GM12872 (cell line): Measurements from ENCODE around the gene NBEA.

ENCODE experiments used
- TF ChIP-seq, protein P1 (sequence below): IDR thresholded peaks from 3 replicates; pipeline ENCODE4 v1.5.1; 2011; ENCODE audit warnings: low read depth, mild to moderate bottlenecking, low read length, moderate library complexity; ENCODE audit not compliant: insufficient read depth

Gene NBEA

DNA sequence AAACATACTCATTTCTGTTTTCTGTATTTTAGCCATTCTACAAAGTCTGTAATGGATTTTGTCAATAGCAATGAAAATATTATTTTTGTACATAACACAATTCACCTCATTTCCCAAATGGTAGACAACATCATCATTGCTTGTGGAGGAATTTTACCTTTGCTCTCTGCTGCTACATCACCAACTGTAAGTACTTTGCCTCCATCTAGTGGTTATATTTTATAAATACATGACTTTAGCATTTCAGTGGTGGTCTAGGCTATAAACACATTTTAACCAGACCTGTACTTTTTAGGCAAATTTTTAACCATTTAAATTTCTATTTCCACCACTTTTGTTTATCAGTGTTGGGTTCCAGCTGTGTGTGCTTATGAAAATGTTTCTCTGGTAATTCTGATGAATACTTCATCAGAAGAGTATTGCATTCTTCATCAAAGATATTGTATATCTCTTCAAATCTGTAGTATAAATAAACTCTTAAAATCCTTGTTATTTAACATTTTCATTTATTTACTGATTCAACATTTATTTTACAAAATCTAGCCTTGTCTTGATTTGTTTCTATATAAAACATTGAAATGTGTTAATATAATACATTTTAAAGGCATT lies 222.4 kb downstream of the NBEA start:
- TF ChIP-seq, protein P1, sequence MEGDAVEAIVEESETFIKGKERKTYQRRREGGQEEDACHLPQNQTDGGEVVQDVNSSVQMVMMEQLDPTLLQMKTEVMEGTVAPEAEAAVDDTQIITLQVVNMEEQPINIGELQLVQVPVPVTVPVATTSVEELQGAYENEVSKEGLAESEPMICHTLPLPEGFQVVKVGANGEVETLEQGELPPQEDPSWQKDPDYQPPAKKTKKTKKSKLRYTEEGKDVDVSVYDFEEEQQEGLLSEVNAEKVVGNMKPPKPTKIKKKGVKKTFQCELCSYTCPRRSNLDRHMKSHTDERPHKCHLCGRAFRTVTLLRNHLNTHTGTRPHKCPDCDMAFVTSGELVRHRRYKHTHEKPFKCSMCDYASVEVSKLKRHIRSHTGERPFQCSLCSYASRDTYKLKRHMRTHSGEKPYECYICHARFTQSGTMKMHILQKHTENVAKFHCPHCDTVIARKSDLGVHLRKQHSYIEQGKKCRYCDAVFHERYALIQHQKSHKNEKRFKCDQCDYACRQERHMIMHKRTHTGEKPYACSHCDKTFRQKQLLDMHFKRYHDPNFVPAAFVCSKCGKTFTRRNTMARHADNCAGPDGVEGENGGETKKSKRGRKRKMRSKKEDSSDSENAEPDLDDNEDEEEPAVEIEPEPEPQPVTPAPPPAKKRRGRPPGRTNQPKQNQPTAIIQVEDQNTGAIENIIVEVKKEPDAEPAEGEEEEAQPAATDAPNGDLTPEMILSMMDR: peak; percentile 49; the same call in 2 of the 3 replicates

DNA sequence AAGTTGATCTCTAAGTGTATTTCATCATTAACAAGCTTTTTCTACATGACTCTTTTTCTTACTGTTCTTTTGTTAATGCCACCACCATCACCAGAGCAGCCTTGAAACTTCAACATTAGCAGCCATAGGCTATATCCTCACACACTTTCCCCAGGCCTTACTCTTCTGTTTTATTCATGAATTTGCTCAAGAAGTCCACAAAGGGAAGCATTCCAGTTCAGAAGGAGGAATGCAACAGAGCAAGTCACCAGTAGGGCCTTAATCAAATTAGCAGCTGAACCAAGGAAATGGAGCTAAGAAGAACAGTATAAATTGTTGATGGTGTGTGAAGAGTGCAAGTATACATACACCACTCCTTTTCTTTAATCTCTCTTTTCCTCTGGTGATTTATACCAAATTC lies 223.1 kb downstream of the NBEA start:
- TF ChIP-seq, protein P1: no peak

GRCh38 chr13:35179494-35179893 lies 237.4 kb downstream of the NBEA start:
- TF ChIP-seq, protein P1: no peak

GRCh38 chr13:35179920-35180663 lies 238.0 kb downstream of the NBEA start:
- TF ChIP-seq, protein P1: no peak

DNA sequence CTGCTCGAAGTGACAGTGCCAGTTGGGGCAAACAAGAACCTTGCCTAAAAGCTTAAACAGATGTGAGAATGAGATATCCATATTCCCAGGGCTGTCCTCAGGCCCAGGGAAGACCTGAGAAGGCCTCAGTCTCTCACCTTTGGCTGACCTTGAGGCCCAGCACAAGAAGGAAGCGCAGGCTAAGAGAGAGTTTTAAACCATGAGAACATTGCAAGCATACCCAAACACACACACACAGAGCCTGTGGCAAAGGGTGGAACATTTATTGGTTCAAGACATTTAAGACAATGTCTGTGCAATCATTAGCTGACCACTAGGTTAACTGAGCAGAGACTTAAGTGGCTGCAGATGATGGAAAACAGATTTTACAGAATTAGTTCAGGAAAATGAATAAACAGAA lies 248.2 kb downstream of the NBEA start:
- TF ChIP-seq, protein P1: no peak

DNA sequence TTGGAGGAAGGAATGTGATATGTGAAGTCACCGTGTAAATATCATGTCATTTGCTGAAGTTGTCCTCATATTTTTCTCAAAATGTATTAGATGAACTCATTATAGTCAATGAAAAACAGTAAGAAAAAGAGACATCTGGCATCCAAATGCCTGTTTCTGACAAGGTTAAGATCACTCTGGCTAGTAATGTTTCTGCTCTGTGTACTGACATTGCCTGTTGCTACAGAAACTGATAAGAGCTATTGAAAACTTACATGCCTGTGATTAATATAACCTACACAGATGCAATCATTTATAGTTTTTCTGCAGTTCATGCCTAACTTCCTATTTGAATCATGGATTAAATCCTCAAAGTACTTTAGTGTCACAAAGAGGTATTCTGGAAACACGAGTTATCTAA lies 249.8 kb downstream of the NBEA start:
- TF ChIP-seq, protein P1: no peak

DNA sequence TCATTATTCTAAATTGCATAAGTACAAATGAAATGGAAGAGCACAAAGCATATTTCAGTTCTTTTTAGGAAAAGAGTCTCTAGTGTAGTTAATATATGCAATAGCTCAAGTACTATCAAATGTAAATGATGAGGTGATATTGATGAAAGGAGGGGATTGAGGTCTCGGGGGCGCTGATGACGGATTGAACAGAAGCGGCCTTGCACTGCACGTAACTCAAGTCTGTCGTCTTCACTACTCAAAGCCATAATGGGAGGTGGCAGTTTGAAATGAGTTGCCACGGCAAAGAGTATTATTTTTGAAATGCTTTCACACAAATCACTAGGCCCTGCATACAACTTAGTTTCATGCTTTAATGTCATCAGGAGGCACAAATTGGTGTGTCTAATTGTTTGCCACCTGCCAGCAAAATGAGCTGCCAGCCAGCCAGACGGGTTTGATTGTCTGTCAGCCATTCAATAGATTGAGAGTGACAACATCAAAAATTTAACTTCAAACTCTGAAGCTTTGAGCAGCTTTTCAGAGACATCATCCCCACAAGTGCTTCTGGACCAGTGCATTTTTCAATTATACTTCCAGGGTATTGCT lies 256.6 kb downstream of the NBEA start:
- TF ChIP-seq, protein P1: no peak
